BJ (cell line): ENCODE results near the gene MYOG. TPM values are rescaled to one million over a fixed set of nuclear protein-coding genes. Genes with fewer than 3 reads are reported as not detected.

Experiments
- CTCF ChIA-PET: fragments of 350-600 bp; formaldehyde crosslinking; extraction: SDS; loops from one replicate; lab custom pipeline; 2021; ENCODE audit warnings: antibody characterized with exemption, inconsistent platforms; lab: Yijun Ruan, JAX
- POLR2A ChIA-PET: fragments of 300-600 bp; sonication (Branson Sonifier 250); formaldehyde crosslinking; extraction: SDS; loops from one replicate; lab custom pipeline; 2021; ENCODE audit warnings: antibody characterized with exemption; lab: Charles Lee
- DNase-seq: peaks from one replicate; pipeline ENCODE4 v3.0.0-alpha.2; 2011; ENCODE audit warnings: low read depth
- H3K27me3 ChIP-seq: 2 replicates; pipeline ENCODE4 v1.6.0; 2011; ENCODE audit warnings: low read length; ENCODE audit not compliant: control insufficient read depth, insufficient read depth
- H3K36me3 ChIP-seq: 2 replicates; pipeline ENCODE4 v1.5.1; 2011; ENCODE audit warnings: low read length; ENCODE audit not compliant: control insufficient read depth, insufficient read depth
- H3K4me3 ChIP-seq: 2 replicates; pipeline ENCODE4 v1.5.1; 2011; ENCODE audit warnings: low read depth, mild to moderate bottlenecking, control low read depth, low read length
- CTCF ChIP-seq: IDR thresholded peaks from 2 replicates; pipeline ENCODE4 v1.5.1; 2011; ENCODE audit warnings: low read depth, mild to moderate bottlenecking, control low read depth, inconsistent platforms, low read length, moderate library complexity; ENCODE audit not compliant: insufficient read depth
- polyA plus RNA-seq: library from polyadenylated mRNA; depleted of rRNA; stranded (reverse); fragments of >200 nt; gene quantifications from 2 replicates; pipeline ENCODE4 v1.2.3, GENCODE V29; 2011

MYOG gene
- polyA plus RNA-seq, 1 experiment, result not detected

- POLR2A ChIA-PET, result no interaction called here
- Histone ChIP-seq H3K27me3 (peaks cover 19% of the 10 kb centered on the region), H3K4me3 (no peak overlapping the region), H3K36me3 (no peaks in the 10 kb centered on the region)
- no peak for TF ChIP-seq CTCF
- CTCF ChIA-PET, result interaction anchor here (0.9 to 4.1 kb wide), 4 partner anchors 14 to 112 kb away, joined by 3 to 18 read pairs (median 10); no protein-coding TSS in a partner anchor
- DNase-seq, result no peak
These were observed 18.1 kb upstream of the MYOG start for GRCh38 chr1:203103829-203104495.

- H3K4me3 ChIP-seq, result no peak overlapping the region
- CTCF ChIA-PET, result interaction anchor here (0.9 to 4.1 kb wide), 5 partner anchors 14 to 113 kb away, joined by 3 to 18 read pairs (median 3); no protein-coding TSS in a partner anchor
- POLR2A ChIA-PET, result no interaction called here
- no peaks in the 10 kb centered on the region for H3K36me3 ChIP-seq
- no peak for TF ChIP-seq CTCF
- no peak for DNase-seq
- H3K27me3 ChIP-seq, result peaks cover 17% of the 10 kb centered on the region
These were observed 17.4 kb upstream of the MYOG start for GRCh38 chr1:203103216-203103615.

- peaks cover 17% of the 10 kb centered on the region for H3K27me3 ChIP-seq
- no peak overlapping the region for H3K4me3 ChIP-seq
- POLR2A ChIA-PET, result no interaction called here
- no peak for DNase-seq
- no peak for TF ChIP-seq CTCF
- CTCF ChIA-PET, result interaction anchor here (0.7 to 4.1 kb wide), 3 partner anchors 15 to 62 kb away, joined by 3 to 18 read pairs (median 16); no protein-coding TSS in a partner anchor
- no peaks in the 10 kb centered on the region for H3K36me3 ChIP-seq
These were observed 16.2 kb upstream of the MYOG start for GRCh38 chr1:203101813-203102634.

GRCh38 chr1:203100516-203100869 lies 14.7 kb upstream of the MYOG start:
- POLR2A ChIA-PET, result no interaction called here

More at GRCh38 chr1:203100516-203100869, 14.7 kb upstream of the MYOG start:
- Histone ChIP-seq H3K36me3 (no peaks in the 10 kb centered on the region), H3K4me3 (no peak overlapping the region), H3K27me3 (peaks cover 17% of the 10 kb centered on the region)
- TF ChIP-seq CTCF, result no peak
- CTCF ChIA-PET, result interaction anchor here (0.8 to 4.1 kb wide), 3 partner anchors 17 to 99 kb away, joined by 3 to 18 read pairs (median 3); no protein-coding TSS in a partner anchor
- DNase-seq, result no peak
